HepG2 (cell line): ENCODE results near the gene NRBP1. TPM values are rescaled to one million over a fixed set of nuclear protein-coding genes. Genes with fewer than 3 reads are reported as not detected.
A peak's percentile ranks its signal among the peaks of the same experiment; 100 is the strongest.

ENCODE experiments used
- CBX2 ChIP-seq, 2 experiments: fragments of 200-600 bp in 1 of 2; sonication (generic); formaldehyde crosslinking in 1 of 2; IDR thresholded peaks; 2 replicates each; pipeline versions ENCODE4 v1.7.0 to v1.8.1; 2018 to 2022; ENCODE audit warnings: low read depth in 2 of 2, low read length in 1 of 2, mild to moderate bottlenecking in 1 of 2, missing genetic modification reagents in 1 of 2
- ELF3 ChIP-seq: IDR thresholded peaks from 2 replicates; pipeline ENCODE4 v1.6.1; 2016; ENCODE audit warnings: missing genetic modification reagents, missing compliant biosample characterization
- KMT2B ChIP-seq: IDR thresholded peaks from 2 replicates; pipeline ENCODE4 v1.6.1; 2016; ENCODE audit warnings: missing genetic modification reagents, missing compliant biosample characterization
- MED1 ChIP-seq: sonication (generic); formaldehyde crosslinking; IDR thresholded peaks from 2 replicates; pipeline ENCODE4 v1.4.0; 2020; ENCODE audit warnings: missing genetic modification reagents
- MEF2D ChIP-seq: sonication (generic); formaldehyde crosslinking; IDR thresholded peaks from 2 replicates; pipeline ENCODE4 v1.5.1; 2020; ENCODE audit warnings: mild to moderate bottlenecking, missing genetic modification reagents
- MLX ChIP-seq: IDR thresholded peaks from 2 replicates; pipeline ENCODE4 v1.6.1; 2016
- NRL ChIP-seq: sonication (generic); formaldehyde crosslinking; IDR thresholded peaks from 2 replicates; pipeline ENCODE4 v1.5.0; 2020; ENCODE audit warnings: missing genetic modification reagents, mild to moderate bottlenecking, moderate library complexity, borderline replicate concordance
- SRY ChIP-seq: sonication (generic); formaldehyde crosslinking; IDR thresholded peaks from 2 replicates; pipeline ENCODE4 v1.8.0; 2022; ENCODE audit warnings: mild to moderate bottlenecking, missing genetic modification reagents
- ZHX2 ChIP-seq, 2 experiments: sonication (generic) in 1 of 2; formaldehyde crosslinking in 1 of 2; IDR thresholded peaks; 2 replicates each; pipeline versions ENCODE4 v1.6.1 to v1.9.0; 2014 to 2022; ENCODE audit warnings: antibody characterized with exemption in 1 of 2, borderline replicate concordance in 1 of 2, inconsistent platforms in 1 of 2, low read depth in 1 of 2, missing genetic modification reagents in 1 of 2
- ZKSCAN5 ChIP-seq: sonication (generic); formaldehyde crosslinking; IDR thresholded peaks from 2 replicates; pipeline ENCODE4 v1.5.1; 2020; ENCODE audit warnings: mild to moderate bottlenecking, missing genetic modification reagents
- ZNF253 ChIP-seq: sonication (generic); formaldehyde crosslinking; IDR thresholded peaks from 2 replicates; pipeline ENCODE4 v1.8.0; 2022; ENCODE audit warnings: mild to moderate bottlenecking, missing genetic modification reagents, borderline replicate concordance
- ZNF468 ChIP-seq: sonication (generic); formaldehyde crosslinking; IDR thresholded peaks from 2 replicates; pipeline ENCODE4 v1.8.0; 2022; ENCODE audit warnings: mild to moderate bottlenecking, moderate library complexity, missing genetic modification reagents
- ZNF609 ChIP-seq: sonication (generic); formaldehyde crosslinking; IDR thresholded peaks from 2 replicates; pipeline ENCODE4 v1.4.0; 2020; ENCODE audit warnings: mild to moderate bottlenecking, missing genetic modification reagents, borderline replicate concordance
- ZNF672 ChIP-seq: sonication (generic); formaldehyde crosslinking; IDR thresholded peaks from 2 replicates; pipeline ENCODE4 v1.8.1; 2022; ENCODE audit warnings: missing genetic modification reagents
- ZNF75D ChIP-seq: sonication (generic); formaldehyde crosslinking; IDR thresholded peaks from 2 replicates; pipeline ENCODE4 v1.8.1; 2023; ENCODE audit warnings: missing genetic modification reagents, mild to moderate bottlenecking, borderline replicate concordance
- ZSCAN30 ChIP-seq: sonication (generic); formaldehyde crosslinking; IDR thresholded peaks from 2 replicates; pipeline ENCODE4 v1.5.0; 2020; ENCODE audit warnings: mild to moderate bottlenecking, missing genetic modification reagents
- ZSCAN31 ChIP-seq: sonication (generic); formaldehyde crosslinking; IDR thresholded peaks from 2 replicates; pipeline ENCODE4 v1.5.0; 2020; ENCODE audit warnings: low read depth, mild to moderate bottlenecking, missing genetic modification reagents
- polyA plus RNA-seq, 8 experiments: library from polyadenylated mRNA; depleted of rRNA in 3 of 8; stranded (reverse) in 7 of 8; unstranded in 1 of 8; fragments of >200 nt; fragmentation: Illumina TruSeq in 4 of 8; extraction: Trizol in 4 of 8; gene quantifications; 2 replicates each; pipeline versions ENCODE4 v1.2.1 to v1.2.3, GENCODE V29; 2011 to 2016; ENCODE audit warnings: low read depth in 4 of 8, missing spikeins in 1 of 8, mixed read lengths in 1 of 8; ENCODE audit not compliant: insufficient read depth in 1 of 8
- total RNA-seq, 5 experiments: library from RNA; depleted of rRNA; stranded (reverse); fragments of >200 nt; fragmentation: Illumina TruSeq; extraction: Trizol; gene quantifications; 2 replicates each; pipeline ENCODE4 v1.2.3, GENCODE V29; 2016; ENCODE audit warnings: low read depth in 1 of 5

Gene NRBP1
- total and polyA plus RNA-seq, 2 of the 13 experiments (the other 11 are each of a cell fraction or from before 2014, with no cell fraction given): 165 to 240 TPM

- peak; percentile 68; the same call in 1 of the 2 replicates for TF ChIP-seq ZSCAN31 (CRISPR knock-in tag)
- TF ChIP-seq ZHX2 (IDR thresholded peaks at IDR 0.05; ENCODE audit: low read depth): no peak
- TF ChIP-seq ZHX2 (CRISPR knock-in tag; IDR thresholded peaks at IDR 0.05; ENCODE audit: borderline replicate concordance): peak; percentile 87; the same call in 1 of the 2 replicates
- 0 out of 2 replicates have a peak, but pooled peaks have one; percentile 66 for TF ChIP-seq ZNF609 (CRISPR knock-in tag)
- TF ChIP-seq CBX2 (IDR thresholded peaks at IDR 0.05; ENCODE audit: low read depth, low read length): no peak
- TF ChIP-seq CBX2 (CRISPR knock-in tag; IDR thresholded peaks at IDR 0.05; ENCODE audit: low read depth): no peak
- TF ChIP-seq MED1 (CRISPR knock-in tag): peak; percentile 56; the same call in 1 of the 2 replicates
- TF ChIP-seq KMT2B (CRISPR knock-in tag): 0 out of 2 replicates have a peak, but pooled peaks have one; percentile 45
- TF ChIP-seq ZNF672: no peak
- TF ChIP-seq ZNF468: 0 out of 2 replicates have a peak, but pooled peaks have one; percentile 3
- 0 out of 2 replicates have a peak, but pooled peaks have one; percentile 27 for TF ChIP-seq ZSCAN30
- no peak for TF ChIP-seq MLX (CRISPR knock-in tag)
- 0 out of 2 replicates have a peak, but pooled peaks have one; percentile 14 for TF ChIP-seq ZNF253 (CRISPR knock-in tag)
- TF ChIP-seq SRY: no peak; the same call in 1 of the 2 replicates
- 0 out of 2 replicates have a peak, but pooled peaks have one; percentile 12 for TF ChIP-seq ELF3 (CRISPR knock-in tag)
- peak; percentile 84; the same call in 1 of the 2 replicates for TF ChIP-seq ZNF75D (CRISPR knock-in tag)
- no peak for TF ChIP-seq MEF2D (CRISPR knock-in tag)
- no peak for TF ChIP-seq ZKSCAN5 (CRISPR knock-in tag)
- TF ChIP-seq NRL (CRISPR knock-in tag): no peak
Measured at GRCh38 chr2:27428978-27429541, 629 bp downstream of the NRBP1 start (continued).
